HCT116 (cell line): Measurements from ENCODE around the gene FITM1. TPM values are rescaled to one million over a fixed set of nuclear protein-coding genes. Genes with fewer than 3 reads are reported as not detected.

Experiments used
- ATAC-seq: fragments of 200-7000 bp; cut with Tn5 transposase; 2 replicates; pipeline ENCODE4 v1.9.1; 2020; ENCODE audit warnings: mild to moderate bottlenecking, moderate library complexity
- BruUV-seq: library from RNA; stranded (reverse); fragments of 400-500 nt; replicated peaks from 2 replicates; lab custom pipeline; 2021; lab: Mats Ljungman, UMichigan
- CTCF ChIA-PET: fragments of 300-600 bp; sonication (Branson Sonifier 250); formaldehyde crosslinking; loops from one replicate; lab custom pipeline; 2021; ENCODE audit warnings: antibody characterized with exemption; lab: Charles Lee
- POLR2A ChIA-PET: fragments of 300-600, 350-600 bp; sonication (Branson Sonifier 250); formaldehyde crosslinking; loops from one replicate; lab custom pipeline; 2021; ENCODE audit warnings: antibody characterized with exemption; lab: Charles Lee
- RAD21 ChIA-PET, 2 experiments: fragments of 300-600 bp; sonication (Branson Sonifier 250); formaldehyde crosslinking; loops; one replicate each; lab custom pipeline; 2023; ENCODE audit warnings: low total read pairs in 2 of 2; ENCODE audit not compliant: uncharacterized antibody in 2 of 2, unreplicated experiment in 2 of 2, low non-redundant PET in 1 of 2; lab: Charles Lee
- DNase-seq: peaks from one replicate; pipeline ENCODE4 v3.0.0-alpha.2; 2010; ENCODE audit warnings: low read depth, low spot score
- H2AFZ ChIP-seq: fragments of 200-600 bp; shearing (Covaris generic), sonication (generic); 2 replicates; pipeline ENCODE4 v1.6.1; 2017; ENCODE audit warnings: low read depth, mixed run types, mixed read lengths, antibody characterized with exemption, low read length; ENCODE audit not compliant: poor library complexity, severe bottlenecking
- H3K27ac ChIP-seq: 2 replicates; pipeline ENCODE4 v1.5.1; 2012; ENCODE audit warnings: low read depth, low read length
- H3K27me3 ChIP-seq: fragments of 200-600 bp; sonication (generic); 2 replicates; pipeline ENCODE4 v1.6.1; 2016; ENCODE audit warnings: mixed run types, low read length, mixed read lengths; ENCODE audit not compliant: insufficient read depth
- H3K36me3 ChIP-seq, 2 experiments: fragments of 200-500 bp in 1 of 2; fragments of 200-600 bp in 1 of 2; sonication (Bioruptor generic) in 1 of 2; sonication (generic) in 1 of 2; 2 replicates each; pipeline versions ENCODE4 v1.5.1 to v1.6.1; 2014 to 2016; ENCODE audit warnings: low read length in 2 of 2, inconsistent platforms in 1 of 2, mixed read lengths in 1 of 2, mixed run types in 1 of 2; ENCODE audit not compliant: insufficient read depth in 2 of 2, control insufficient read depth in 1 of 2
- H3K4me1 ChIP-seq, 2 experiments: fragments of 200-600 bp in 1 of 2; sonication (generic) in 1 of 2; 2 replicates each; pipeline versions ENCODE4 v1.5.1 to v1.6.1; 2012 to 2017; ENCODE audit warnings: low read length in 2 of 2, inconsistent platforms in 1 of 2, mild to moderate bottlenecking in 1 of 2, mixed read lengths in 1 of 2, mixed run types in 1 of 2, moderate library complexity in 1 of 2; ENCODE audit not compliant: insufficient read depth in 2 of 2, control insufficient read depth in 1 of 2
- H3K4me2 ChIP-seq: fragments of 200-600 bp; sonication (generic); 2 replicates; pipeline ENCODE4 v1.6.1; 2017; ENCODE audit warnings: mixed run types, low read length, mixed read lengths
- H3K4me3 ChIP-seq, 2 experiments: fragments of 200-600 bp in 1 of 2; sonication (generic) in 1 of 2; replicated peaks in 1 of 2; 2 replicates each; pipeline ENCODE4 v1.5.1; 2011 to 2016; ENCODE audit warnings: low read length in 2 of 2, control low read depth in 1 of 2, low read depth in 1 of 2, mild to moderate bottlenecking in 1 of 2, mixed read lengths in 1 of 2, mixed run types in 1 of 2
- H3K79me2 ChIP-seq: fragments of 200-600 bp; sonication (generic); 2 replicates; pipeline ENCODE4 v1.6.1; 2017; ENCODE audit warnings: mild to moderate bottlenecking, mixed run types, low read length, moderate library complexity, mixed read lengths; ENCODE audit not compliant: insufficient read depth
- H3K9ac ChIP-seq: fragments of 200-600 bp; sonication (generic); 2 replicates; pipeline ENCODE4 v1.6.1; 2016; ENCODE audit warnings: low read length, mixed read lengths
- H3K9me2 ChIP-seq: fragments of 200-600 bp; sonication (generic), shearing (Covaris generic); 2 replicates; pipeline ENCODE4 v1.6.1; 2017; ENCODE audit warnings: mixed run types, mild to moderate bottlenecking, moderate library complexity; ENCODE audit not compliant: insufficient read depth
- H3K9me3 ChIP-seq, 2 experiments: fragments of 200-500 bp in 1 of 2; fragments of 200-600 bp in 1 of 2; sonication (Bioruptor generic) in 1 of 2; sonication (generic) in 1 of 2; 2 replicates each; pipeline ENCODE4 v1.6.1; 2014 to 2017; ENCODE audit warnings: low read length in 2 of 2, mixed read lengths in 2 of 2, inconsistent platforms in 1 of 2, low read depth in 1 of 2, mild to moderate bottlenecking in 1 of 2, mixed run types in 1 of 2, moderate library complexity in 1 of 2; ENCODE audit not compliant: control insufficient read depth in 1 of 2, insufficient read depth in 1 of 2
- H4K20me1 ChIP-seq: fragments of 200-600 bp; sonication (generic), shearing (Covaris generic); 2 replicates; pipeline ENCODE4 v1.6.1; 2017; ENCODE audit warnings: mixed run types, mild to moderate bottlenecking, moderate library complexity; ENCODE audit not compliant: insufficient read depth
- ATF3 ChIP-seq: IDR thresholded peaks from 2 replicates; pipeline ENCODE4 v1.6.1; 2012
- CBX3 ChIP-seq: IDR thresholded peaks from 2 replicates; pipeline ENCODE4 v1.6.1; 2012; ENCODE audit warnings: low read depth
- CEBPB ChIP-seq: IDR thresholded peaks from 2 replicates; pipeline ENCODE4 v1.6.1; 2012; ENCODE audit warnings: low read depth
- EGR1 ChIP-seq: IDR thresholded peaks from 2 replicates; pipeline ENCODE4 v1.6.1; 2012; ENCODE audit warnings: low read depth
- FOSL1 ChIP-seq: IDR thresholded peaks from 2 replicates; pipeline ENCODE4 v1.6.1; 2012; ENCODE audit warnings: low read depth
- MAX ChIP-seq: IDR thresholded peaks from 2 replicates; pipeline ENCODE4 v1.6.1; 2012
- POLR2A ChIP-seq: IDR thresholded peaks from 2 replicates; pipeline ENCODE4 v1.7.0; 2011; ENCODE audit warnings: borderline replicate concordance; ENCODE audit not compliant: insufficient read depth, insufficient read length; ENCODE audit errors: extremely low read depth
- POLR2AphosphoS5 ChIP-seq: IDR thresholded peaks from 2 replicates; pipeline ENCODE4 v1.6.1; 2011; ENCODE audit warnings: mild to moderate bottlenecking, low read depth, low read length, moderate library complexity
- RAD21 ChIP-seq: IDR thresholded peaks from 2 replicates; pipeline ENCODE4 v1.6.1; 2012; ENCODE audit warnings: low read depth, mild to moderate bottlenecking
- REST ChIP-seq: IDR thresholded peaks from 2 replicates; pipeline ENCODE4 v1.6.1; 2012; ENCODE audit warnings: low read depth
- SIN3A ChIP-seq: IDR thresholded peaks from 2 replicates; pipeline ENCODE4 v1.6.1; 2012; ENCODE audit warnings: low read depth
- SP1 ChIP-seq: IDR thresholded peaks from 2 replicates; pipeline ENCODE4 v1.6.1; 2012; ENCODE audit warnings: low read depth
- SRF ChIP-seq: IDR thresholded peaks from 2 replicates; pipeline ENCODE4 v1.6.1; 2012; ENCODE audit warnings: low read depth
- YY1 ChIP-seq: IDR thresholded peaks from 2 replicates; pipeline ENCODE4 v1.6.1; 2011; ENCODE audit warnings: low read length, low read depth, moderate library complexity, mild to moderate bottlenecking; ENCODE audit not compliant: insufficient replicate concordance; ENCODE audit errors: extremely low read depth
- ZBTB33 ChIP-seq: IDR thresholded peaks from 2 replicates; pipeline ENCODE4 v1.6.1; 2011; ENCODE audit warnings: mild to moderate bottlenecking, low read length, moderate library complexity; ENCODE audit not compliant: insufficient replicate concordance; ENCODE audit errors: extremely low read depth
- ZFX ChIP-seq: fragments of 450-650 bp; IDR thresholded peaks from 2 replicates; pipeline ENCODE4 v1.6.1; 2017
- intact Hi-C: fragments of 100-400 bp; cut with micrococcal nuclease; formaldehyde crosslinking; loops from 2 replicates; pipeline ENCODE4 v1.10.0; 2022
- total RNA-seq: library from RNA; stranded (reverse); gene quantifications from one replicate; pipeline ENCODE4 v1.2.1, GENCODE V29; 2021; ENCODE audit not compliant: unreplicated experiment

Gene FITM1
- total RNA-seq, 1 experiment from 2014 or later = 0.81 TPM

- Histone ChIP-seq H3K4me1 (peaks cover 15 to 22% of the 10 kb centered on the region in 2 experiments), H3K9me3 (no peaks in the 10 kb centered on the region), H4K20me1 (no peaks in the 10 kb centered on the region), H3K4me2 (peak within 1 kb of the TSS; percentile 87), H3K27me3 (no peaks in the 10 kb centered on the region), H3K79me2 (peaks cover 7% of the 10 kb centered on the region; the same call in 1 of the 2 replicates), H3K27ac (peak within 1 kb of the TSS; percentile 87), H3K36me3 (no peaks in the 10 kb centered on the region), H2AFZ (peak within 1 kb of the TSS; percentile 32), H3K4me3 (peak within 1 kb of the TSS; percentile 94 to 96), H3K9ac (peak within 1 kb of the TSS; percentile 84), H3K9me2 (no peaks in the 10 kb centered on the region)
- TF ChIP-seq ZBTB33 (no peak), REST (no peak), SRF (no peak), YY1 (no peak), RAD21 (no peak), POLR2AphosphoS5 (peak; percentile 98), CBX3 (no peak), EGR1 (peak; percentile 92), MAX (peak; percentile 76; the same call in 1 of the 2 replicates), FOSL1 (no peak), ATF3 (no peak), SP1 (peak; percentile 58; the same call in 1 of the 2 replicates), POLR2A (peak; percentile 98), ZFX (0 out of 2 replicates have a peak, but pooled peaks have one; percentile 24), CEBPB (no peak; the same call in 1 of the 2 replicates), SIN3A (peak; percentile 79)
- ChIA-PET RAD21 (interaction anchor here (0.9 to 4.6 kb wide), 4 partner anchors 14 to 36 kb away, joined by 6 to 35 read pairs (median 7); no protein-coding TSS in a partner anchor), CTCF (interaction anchor here (0.8 to 6.3 kb wide), 8 partner anchors 9 to 505 kb away, joined by 3 to 149 read pairs (median 8); partner anchors contain the start of genes IRF9 and RNF31), POLR2A (interaction anchor here (0.6 to 4.5 kb wide), 29 partner anchors 9 to 999 kb away, joined by 3 to 49 read pairs (median 5); partner anchors contain the start of genes ACIN1, C14orf119, CARMIL3 and CHMP4A)
- TSS peak; percentile 63 for BruUV-seq
- ATAC-seq = peak; percentile 91
- intact Hi-C loops = loop anchor here (1.0 to 10.0 kb wide), 2 partner anchors 20 to 109 kb away; partner anchors contain the start of genes DCAF11, DHRS4L2 and NRL
- peak; percentile 85 for DNase-seq
Measured at GRCh38 chr14:24093901-24094840, 36.3 kb upstream of the FITM1 start, which contains the start of gene PCK2. Gene PCK2 (plus strand): TSS chr14:24094311. CDS start chr14:24094406, 95 bp downstream.
